ENCODE data around the gene NDUFV1.
"Not testable (repeated sequence)": the region's sequence is repeated elsewhere in the genome, so short reads cannot be mapped to it uniquely, and the experiment has no call there.

NDUFV1 gene

DNA sequence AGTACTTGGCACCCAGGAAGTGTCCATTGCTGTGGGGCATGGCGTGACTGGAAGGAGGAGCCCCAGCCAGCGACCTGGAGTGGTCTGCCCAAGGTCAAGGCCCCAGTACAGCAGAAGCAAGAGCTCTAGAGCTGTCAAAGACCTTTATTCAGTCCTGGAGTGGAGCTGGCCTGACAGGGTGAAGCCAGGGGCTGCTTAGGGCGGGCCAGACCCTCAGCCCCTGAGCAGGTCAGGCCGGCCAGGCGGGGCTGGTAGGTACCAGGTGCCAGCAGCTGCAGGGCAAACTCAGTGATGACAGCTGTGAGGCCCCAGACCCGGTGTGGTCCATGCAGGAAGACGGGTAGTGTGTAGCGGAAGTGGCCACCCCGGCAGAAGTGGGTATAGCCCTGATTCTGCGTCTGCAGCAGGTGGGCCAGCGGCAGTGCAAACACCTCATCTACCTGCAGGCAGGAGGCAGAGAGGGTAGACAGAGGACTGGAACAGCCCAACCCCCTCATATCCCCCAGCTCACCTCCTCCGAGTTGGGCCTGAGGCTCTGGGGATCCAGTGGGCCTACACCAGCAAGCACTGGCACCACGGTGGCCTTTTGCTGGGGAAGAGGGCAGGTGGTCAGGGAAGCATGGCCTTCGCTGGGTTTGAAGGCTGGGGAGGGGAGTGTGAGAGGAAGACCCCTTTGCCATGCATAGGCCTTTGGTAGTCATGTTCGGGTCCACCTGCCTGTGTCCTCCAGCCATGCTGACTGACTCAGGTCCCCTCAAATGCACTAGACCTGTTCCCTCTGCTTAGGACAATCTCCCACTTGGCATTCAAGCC lies 21.3 kb downstream of the NDUFV1 start:
- DNase-seq (ENCODE audit: low spot score), result no peak

DNA sequence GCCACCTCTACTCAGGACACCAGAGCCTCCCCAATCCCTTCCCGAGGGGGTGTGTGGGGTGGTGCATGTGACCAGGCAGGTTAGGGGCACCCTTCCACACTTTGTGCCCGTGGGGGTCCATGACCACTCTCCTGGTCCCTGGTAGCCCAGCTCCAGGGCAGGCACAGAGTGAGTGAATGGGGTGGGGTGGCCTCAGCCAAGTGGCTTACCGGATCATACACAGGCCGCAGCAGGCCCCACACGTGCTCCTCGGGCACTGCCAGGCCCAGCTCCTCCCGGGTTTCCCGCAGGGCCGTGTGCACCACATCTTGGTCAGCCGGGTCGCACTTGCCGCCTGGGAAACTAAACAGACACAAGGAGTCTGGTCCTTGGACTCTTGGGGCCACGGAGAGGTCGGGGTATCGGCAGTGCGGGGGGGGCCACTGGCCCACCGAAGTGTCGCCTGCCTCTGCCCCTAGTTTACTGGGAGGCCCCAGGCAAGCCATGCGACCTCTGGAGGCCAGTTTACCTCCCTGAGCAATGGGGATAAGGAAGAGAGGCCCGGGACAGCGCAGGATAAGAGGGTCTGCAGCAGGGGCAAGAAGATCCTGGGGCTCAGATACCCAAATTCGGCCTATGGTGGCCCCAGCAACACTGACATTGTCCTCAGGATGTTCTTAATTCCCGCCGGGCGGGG lies 22.1 kb downstream of the NDUFV1 start:
- no peak for DNase-seq (ENCODE audit: low spot score)

DNA sequence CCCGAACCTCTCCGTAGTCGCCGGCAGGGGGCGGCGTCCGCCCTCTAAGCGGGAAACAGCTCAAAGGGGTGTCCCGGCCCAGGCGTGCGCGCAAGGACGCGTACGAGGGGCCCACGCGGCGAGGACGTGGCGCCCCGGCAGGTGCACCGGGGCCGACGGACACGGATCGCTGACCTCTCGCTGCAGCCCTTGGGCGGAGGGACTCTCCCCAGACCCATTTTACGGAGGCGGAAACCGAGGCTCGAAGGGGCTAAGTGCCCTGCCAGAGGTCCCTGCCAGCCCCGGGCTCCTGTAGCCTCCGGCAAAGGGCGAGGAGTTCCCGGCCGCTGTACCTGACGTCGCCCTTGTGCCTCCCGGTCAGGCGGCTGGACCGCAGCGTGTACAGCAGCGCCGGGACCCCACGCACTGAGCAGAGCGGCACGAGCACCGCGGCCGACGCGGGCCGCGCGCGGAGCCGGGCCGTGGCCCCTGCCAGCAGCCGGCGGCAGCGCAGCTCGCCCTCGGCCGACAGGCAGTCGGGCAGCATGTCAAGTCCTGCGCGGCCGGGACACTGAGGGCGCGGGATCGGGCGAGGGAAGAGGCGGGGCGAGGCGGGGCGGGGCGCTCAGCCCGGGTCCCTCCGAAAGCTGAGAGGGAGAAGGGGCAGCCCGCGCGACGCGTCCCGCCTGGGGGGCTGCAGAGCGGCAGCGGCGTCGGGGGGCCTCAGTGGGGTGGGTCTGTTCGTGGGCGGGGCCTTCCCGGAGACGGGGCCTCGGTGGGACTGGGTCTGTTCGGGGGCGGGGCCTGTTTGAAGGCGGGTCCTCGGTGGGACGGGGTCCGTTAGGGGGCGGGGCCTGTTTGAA lies 22.9 kb downstream of the NDUFV1 start, which contains the start of gene NUDT8:
NUDT8 (minus strand) TSS at position 552 of the 842 bp plus-strand sequence; CDS start at position 526, 26 bp downstream.
- peak; percentile 83 for DNase-seq (ENCODE audit: low spot score)

DNA sequence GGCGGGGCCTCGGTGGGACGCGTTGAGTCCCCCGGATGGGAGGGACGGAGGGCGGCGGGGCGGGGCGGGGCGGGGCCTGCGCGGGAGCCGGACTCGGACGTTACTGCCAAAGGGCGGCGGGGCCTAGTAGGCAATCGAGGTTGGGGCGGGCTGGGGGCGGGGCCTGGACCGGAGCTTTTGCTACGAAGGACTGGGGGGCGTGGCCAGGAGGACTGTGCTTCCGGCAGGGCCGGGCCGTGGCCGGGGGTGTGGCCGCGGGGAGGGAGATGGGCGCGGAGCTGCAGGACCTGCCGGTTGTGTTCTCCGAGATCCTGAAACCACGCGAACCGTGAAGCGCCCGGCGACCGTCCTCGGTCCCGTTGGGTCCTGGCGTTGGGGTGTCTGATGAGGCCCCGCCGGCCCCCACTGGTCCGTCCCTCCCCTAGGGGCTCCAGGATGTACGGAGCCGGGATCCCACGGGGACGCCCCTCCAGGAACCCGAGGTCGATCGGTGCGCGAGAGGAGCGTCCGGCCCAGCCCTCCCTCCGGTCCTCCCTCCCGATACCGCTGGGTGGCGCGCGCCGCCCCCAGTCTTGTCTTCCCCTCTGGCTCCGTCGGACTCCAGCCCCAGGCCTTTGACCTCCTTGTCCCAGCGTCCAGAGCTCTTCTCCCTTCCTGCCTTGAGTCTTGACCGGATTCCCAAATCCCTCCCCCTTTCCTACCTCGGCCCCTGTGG lies 23.6 kb downstream of the NDUFV1 start:
- DNase-seq (ENCODE audit: low spot score), result peak; percentile 99

DNA sequence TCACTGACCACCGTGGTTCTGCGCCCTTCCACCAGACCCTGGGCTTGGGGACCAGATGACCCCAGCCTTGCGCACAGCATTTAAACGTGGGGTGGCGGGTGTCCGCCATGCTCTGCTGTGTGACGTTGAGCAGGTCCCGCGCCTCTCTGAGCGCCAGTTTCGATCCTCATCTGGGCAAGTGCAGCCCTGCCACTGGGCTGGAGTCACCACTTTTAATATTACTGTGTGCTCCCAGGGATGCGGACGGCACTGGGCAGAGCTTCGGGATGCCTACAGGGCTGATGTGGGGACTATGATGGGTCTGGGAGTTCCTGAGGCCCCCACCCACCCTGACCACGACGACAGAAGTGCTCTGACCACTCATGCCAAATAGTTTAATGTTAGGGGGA lies 24.2 kb downstream of the NDUFV1 start:
- no peak for DNase-seq (ENCODE audit: low spot score)

DNA sequence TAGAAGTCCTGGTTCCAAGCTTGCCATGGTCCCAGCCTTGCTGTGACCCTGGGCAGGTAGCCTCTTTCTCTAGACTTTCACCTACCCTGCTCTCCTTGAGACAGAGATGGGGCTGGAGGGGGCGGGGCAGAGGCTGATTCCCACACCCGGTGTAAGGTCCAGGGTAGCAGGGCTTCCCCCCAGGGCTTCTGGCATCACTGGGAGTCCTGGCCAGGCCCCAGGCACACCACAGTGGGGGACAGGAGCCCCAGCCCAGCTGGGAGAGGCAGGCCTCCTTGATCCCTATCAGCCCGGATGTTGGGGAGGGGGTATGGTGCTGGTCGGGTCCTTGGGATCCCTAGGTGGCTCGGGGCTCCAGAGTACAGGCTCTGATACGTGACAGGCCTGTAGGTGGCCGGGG lies 24.7 kb downstream of the NDUFV1 start:
- no peak for DNase-seq (ENCODE audit: low spot score)

- no peak for DNase-seq (ENCODE audit: low spot score)
Observed at GRCh38 chr11:67631853-67632174, 25.1 kb downstream of the NDUFV1 start.

GRCh38 chr11:67632175-67632981 lies 25.6 kb downstream of the NDUFV1 start:
- no peak for DNase-seq (ENCODE audit: low spot score)

- DNase-seq (ENCODE audit: low spot score), result no peak
Observed at GRCh38 chr11:67632982-67633755, 26.4 kb downstream of the NDUFV1 start.

- no peak for DNase-seq (ENCODE audit: low spot score)
Observed at GRCh38 chr11:67633758-67634365, 27.1 kb downstream of the NDUFV1 start.

- DNase-seq (ENCODE audit: low spot score), result no peak
Observed at GRCh38 chr11:67634366-67635230, 27.9 kb downstream of the NDUFV1 start.

DNA sequence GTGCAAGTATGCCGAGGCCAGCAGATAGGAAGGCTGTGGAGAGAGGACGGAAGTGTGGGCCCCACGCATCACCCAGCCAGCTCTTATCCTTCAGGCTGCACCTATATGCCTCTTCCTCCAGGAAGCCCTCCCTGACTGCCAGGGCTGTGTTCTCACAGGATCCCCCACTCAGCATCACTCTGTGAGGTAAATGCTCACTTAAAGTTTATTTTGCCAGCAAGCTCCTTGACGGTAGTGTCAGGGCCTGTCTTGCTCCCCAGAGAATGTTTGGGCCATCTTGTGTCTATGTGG lies 28.4 kb downstream of the NDUFV1 start:
- DNase-seq (ENCODE audit: low spot score), result no peak

GRCh38 chr11:67636962-67637361 lies 30.2 kb downstream of the NDUFV1 start:
- no peak for DNase-seq (ENCODE audit: low spot score)

GRCh38 chr11:67637441-67637840 lies 30.7 kb downstream of the NDUFV1 start:
- not testable (repeated sequence) for DNase-seq (ENCODE audit: low spot score)

- DNase-seq (ENCODE audit: low spot score), result no peak
Observed at GRCh38 chr11:67638535-67639437, 32.0 kb downstream of the NDUFV1 start.

DNA sequence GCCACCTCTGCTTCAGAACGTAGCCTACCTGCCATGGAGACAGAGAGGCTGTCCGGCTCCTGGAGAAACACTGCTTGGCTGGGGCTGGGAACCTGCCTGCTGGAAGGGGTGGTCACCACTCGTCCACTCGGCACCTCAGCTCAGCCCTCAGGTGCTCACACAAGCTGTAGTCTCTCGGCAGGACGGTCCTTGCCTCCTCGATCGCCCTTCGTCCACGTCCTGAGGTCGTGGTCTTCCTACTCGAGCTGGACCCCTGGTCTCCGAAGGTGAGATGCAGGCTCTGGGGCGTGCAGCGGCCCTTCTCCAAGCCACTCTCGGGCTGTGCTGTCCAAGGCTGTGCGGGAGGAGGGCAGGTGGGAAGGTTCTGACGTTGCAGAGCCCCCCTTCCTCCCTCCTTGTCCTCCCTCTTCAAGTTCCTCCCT lies 32.7 kb downstream of the NDUFV1 start, which contains the start of gene TBX10:
TBX10 (minus strand) TSS at position 326 of the 422 bp plus-strand sequence; CDS start at position 35, 291 bp downstream.
- DNase-seq (ENCODE audit: low spot score), result no peak

- DNase-seq (ENCODE audit: low spot score), result peak; percentile 69
Observed at GRCh38 chr11:67640021-67640757, 33.5 kb downstream of the NDUFV1 start.
